Urinary bladder (tissue), 4 donors: ENCODE measurements around the gene PPP2R2C. TPM values are rescaled to one million over a fixed set of nuclear protein-coding genes. Genes with fewer than 3 reads are reported as not detected.

Source experiments
- DNase-seq: peaks from one replicate; pipeline ENCODE4 v3.0.0-alpha.2; 2015; ENCODE audit errors: extremely low spot score
- H3K27ac ChIP-seq: one replicate; pipeline ENCODE4 v1.5.1; 2013; ENCODE audit warnings: low read depth, mild to moderate bottlenecking, moderate library complexity
- H3K36me3 ChIP-seq: one replicate; pipeline ENCODE4 v1.6.1; 2013; ENCODE audit warnings: mild to moderate bottlenecking, moderate library complexity; ENCODE audit not compliant: insufficient read depth
- H3K4me1 ChIP-seq: one replicate; pipeline ENCODE4 v1.6.1; 2013; ENCODE audit warnings: mild to moderate bottlenecking, moderate library complexity; ENCODE audit not compliant: insufficient read depth
- H3K4me3 ChIP-seq: one replicate; pipeline ENCODE4 v1.5.1; 2013; ENCODE audit warnings: low read depth, low read length
- WGBS: extraction: QIAGEN DNeasy Blood & Tissue Kit; methylation state at CpG from one replicate; pipeline ENCODE4 v1.1.7; 2013; 5-methylcytosine and 5-hydroxymethylcytosine counted together
- polyA plus RNA-seq: library from polyadenylated mRNA; stranded (reverse); fragments of 200-250 nt; gene quantifications from one replicate; pipeline ENCODE4 v1.2.3, GENCODE V29; 2013
- total RNA-seq: library from RNA; depleted of rRNA; stranded (reverse); fragments of >200 nt; gene quantifications from one replicate; pipeline ENCODE4 v1.2.3, GENCODE V29; 2014
- donor health status: healthy with polysubstance abuse.
- donor health status: healthy.

The PPP2R2C gene
- total and polyA plus RNA-seq, 2 donors, result 0.94 to 3.0 TPM

GRCh38 chr4:6381571-6382123, 90.8 kb downstream of the PPP2R2C start:
- no peaks in the 10 kb centered on the region for H3K4me1 ChIP-seq
- WGBS, result 78% methylated on average over 4 of the region's 4 CpGs
- DNase-seq, result no peak
- H3K27ac ChIP-seq, result no peak overlapping the region
- H3K4me3 ChIP-seq, result no peak overlapping the region
- H3K36me3 ChIP-seq, result no peaks in the 10 kb centered on the region

GRCh38 chr4:6380746-6381410, 91.5 kb downstream of the PPP2R2C start:
- no peak for DNase-seq
- Histone ChIP-seq H3K4me3 (no peak overlapping the region), H3K27ac (no peak overlapping the region), H3K4me1 (no peaks in the 10 kb centered on the region), H3K36me3 (no peaks in the 10 kb centered on the region)
- WGBS, result 49% methylated on average over 21 of the region's 21 CpGs

GRCh38 chr4:6379767-6380745, 92.4 kb downstream of the PPP2R2C start:
- Histone ChIP-seq H3K4me3 (no peak overlapping the region), H3K36me3 (no peaks in the 10 kb centered on the region), H3K27ac (no peak overlapping the region), H3K4me1 (no peaks in the 10 kb centered on the region)
- WGBS, result 30% methylated on average over 24 of the region's 24 CpGs
- no peak for DNase-seq

- Histone ChIP-seq H3K4me1 (no peaks in the 10 kb centered on the region), H3K36me3 (no peaks in the 10 kb centered on the region), H3K27ac (no peak overlapping the region), H3K4me3 (no peak overlapping the region)
- DNase-seq, result no peak
- 85% methylated on average over 41 of the region's 41 CpGs for WGBS
Measured at GRCh38 chr4:6378493-6379445, 93.6 kb downstream of the PPP2R2C start.

GRCh38 chr4:6377626-6378492, 94.6 kb downstream of the PPP2R2C start:
- WGBS, result 48% methylated on average over 25 of the region's 25 CpGs
- H3K27ac ChIP-seq, result no peak overlapping the region
- no peaks in the 10 kb centered on the region for H3K4me1 ChIP-seq
- no peak for DNase-seq
- H3K36me3 ChIP-seq, result no peaks in the 10 kb centered on the region
- H3K4me3 ChIP-seq, result no peak overlapping the region

- DNase-seq, result no peak
- H3K27ac ChIP-seq, result no peak overlapping the region
- WGBS, result 84% methylated on average over 19 of the region's 19 CpGs
- H3K36me3 ChIP-seq, result no peaks in the 10 kb centered on the region
- H3K4me3 ChIP-seq, result no peak overlapping the region
- H3K4me1 ChIP-seq, result no peaks in the 10 kb centered on the region
Measured at GRCh38 chr4:6375620-6376295, 96.7 kb downstream of the PPP2R2C start.

- Histone ChIP-seq H3K27ac (no peak overlapping the region), H3K36me3 (no peaks in the 10 kb centered on the region), H3K4me1 (no peaks in the 10 kb centered on the region), H3K4me3 (no peak overlapping the region)
- 88% methylated on average over 10 of the region's 10 CpGs for WGBS
- no peak for DNase-seq
Measured at GRCh38 chr4:6374575-6374974, 97.8 kb downstream of the PPP2R2C start.

GRCh38 chr4:6373541-6374410, 98.6 kb downstream of the PPP2R2C start:
- H3K4me1 ChIP-seq, result no peaks in the 10 kb centered on the region
- H3K27ac ChIP-seq, result no peak overlapping the region
- no peak overlapping the region for H3K4me3 ChIP-seq
- no peak for DNase-seq
- WGBS, result 74% methylated on average over 12 of the region's 12 CpGs
- H3K36me3 ChIP-seq, result no peaks in the 10 kb centered on the region

GRCh38 chr4:6372649-6373525, 99.5 kb downstream of the PPP2R2C start:
- DNase-seq, result no peak
- Histone ChIP-seq H3K36me3 (no peaks in the 10 kb centered on the region), H3K27ac (no peak overlapping the region), H3K4me1 (no peaks in the 10 kb centered on the region), H3K4me3 (no peak overlapping the region)
- 82% methylated on average over 14 of the region's 14 CpGs for WGBS

GRCh38 chr4:6371812-6372211, 100.6 kb downstream of the PPP2R2C start:
- H3K4me3 ChIP-seq, result no peak overlapping the region
- WGBS, result 81% methylated on average over 13 of the region's 13 CpGs
- H3K4me1 ChIP-seq, result no peaks in the 10 kb centered on the region

More at GRCh38 chr4:6371812-6372211, 100.6 kb downstream of the PPP2R2C start:
- no peak overlapping the region for H3K27ac ChIP-seq
- no peaks in the 10 kb centered on the region for H3K36me3 ChIP-seq
- no peak for DNase-seq
